Glutamatergic neuron (in vitro differentiated cells): ENCODE results near the gene TUBB2B. TPM values are rescaled to one million over a fixed set of nuclear protein-coding genes. Genes with fewer than 3 reads are reported as not detected.

Experiments used
- DNase-seq: peaks from one replicate; pipeline ENCODE4 v3.0.0; 2022
- H3K27ac Mint-ChIP-seq: one replicate; pipeline ENCODE4 v1.8.0; 2020; ENCODE audit warnings: mild to moderate bottlenecking, mixed read lengths, inconsistent platforms; ENCODE audit not compliant: unreplicated experiment
- H3K27me3 Mint-ChIP-seq: one replicate; pipeline ENCODE4 v1.8.0; 2020; ENCODE audit warnings: mild to moderate bottlenecking, moderate library complexity, mixed read lengths, inconsistent platforms; ENCODE audit not compliant: unreplicated experiment
- H3K36me3 Mint-ChIP-seq: one replicate; pipeline ENCODE4 v1.8.0; 2020; ENCODE audit warnings: mild to moderate bottlenecking, mixed read lengths, inconsistent platforms; ENCODE audit not compliant: unreplicated experiment
- H3K4me1 Mint-ChIP-seq: one replicate; pipeline ENCODE4 v1.8.0; 2020; ENCODE audit warnings: mild to moderate bottlenecking, low read depth, mixed read lengths, inconsistent platforms; ENCODE audit not compliant: unreplicated experiment
- H3K4me3 Mint-ChIP-seq: one replicate; pipeline ENCODE4 v1.8.0; 2020; ENCODE audit warnings: mild to moderate bottlenecking, mixed read lengths, inconsistent platforms; ENCODE audit not compliant: unreplicated experiment
- H3K9me3 Mint-ChIP-seq: one replicate; pipeline ENCODE4 v1.8.0; 2020; ENCODE audit warnings: mild to moderate bottlenecking, moderate library complexity, mixed read lengths, inconsistent platforms; ENCODE audit not compliant: unreplicated experiment
- long read RNA-seq: library from polyadenylated mRNA; unstranded; transcript quantifications from one replicate; pipeline ENCODE4 v2.0.0, GENCODE V29; 2020; ENCODE audit not compliant: unreplicated experiment
- total RNA-seq: library from RNA; stranded (reverse); fragmentation: NEBNext Ultra II Directional; extraction: Animal tissue kit (Norgen Biotek cat#: 25700); gene quantifications from one replicate; pipeline ENCODE4 v1.2.1, GENCODE V29; 2021; ENCODE audit not compliant: unreplicated experiment
- TF ChIP-seq, protein P1 (sequence below): fragments of 200-600 bp; sonication (generic); IDR thresholded peaks from one replicate; pipeline ENCODE4 v1.5.0; 2021; ENCODE audit not compliant: partially characterized antibody, unreplicated experiment

The TUBB2B gene
- total RNA-seq = 1,777 TPM
- long read RNA-seq, transcript TUBB2B-201 (4 exons, 2,020 nt) = major isoform, 3,618 of 3,727 reads
- long read RNA-seq, partial matches to known transcripts = 77 of 3,727 reads
- long read RNA-seq, other reads (novel, unspliced or antisense) = 32 of 3,727 reads

GRCh38 chr6:3227363-3228045, at the start of gene TUBB2B:
Gene TUBB2B (minus strand): TSS chr6:3227653. CDS start chr6:3227543, 110 bp downstream.
- H3K27me3 Mint-ChIP-seq = peaks cover 48% of the 10 kb centered on the region
- peak within 1 kb of the TSS; percentile 100 for H3K27ac Mint-ChIP-seq
- peaks cover 17% of the 10 kb centered on the region for H3K4me1 Mint-ChIP-seq

GRCh38 chr6:3277251-3277650, 49.8 kb upstream of the TUBB2B start:
- DNase-seq = no peak
- Mint-ChIP-seq H3K9me3 (peaks cover 13% of the 10 kb centered on the region), H3K4me1 (peaks cover 15% of the 10 kb centered on the region), H3K27ac (no peak overlapping the region), H3K27me3 (peaks cover 4% of the 10 kb centered on the region), H3K4me3 (no peak overlapping the region), H3K36me3 (no peaks in the 10 kb centered on the region)
- TF ChIP-seq, protein P1, sequence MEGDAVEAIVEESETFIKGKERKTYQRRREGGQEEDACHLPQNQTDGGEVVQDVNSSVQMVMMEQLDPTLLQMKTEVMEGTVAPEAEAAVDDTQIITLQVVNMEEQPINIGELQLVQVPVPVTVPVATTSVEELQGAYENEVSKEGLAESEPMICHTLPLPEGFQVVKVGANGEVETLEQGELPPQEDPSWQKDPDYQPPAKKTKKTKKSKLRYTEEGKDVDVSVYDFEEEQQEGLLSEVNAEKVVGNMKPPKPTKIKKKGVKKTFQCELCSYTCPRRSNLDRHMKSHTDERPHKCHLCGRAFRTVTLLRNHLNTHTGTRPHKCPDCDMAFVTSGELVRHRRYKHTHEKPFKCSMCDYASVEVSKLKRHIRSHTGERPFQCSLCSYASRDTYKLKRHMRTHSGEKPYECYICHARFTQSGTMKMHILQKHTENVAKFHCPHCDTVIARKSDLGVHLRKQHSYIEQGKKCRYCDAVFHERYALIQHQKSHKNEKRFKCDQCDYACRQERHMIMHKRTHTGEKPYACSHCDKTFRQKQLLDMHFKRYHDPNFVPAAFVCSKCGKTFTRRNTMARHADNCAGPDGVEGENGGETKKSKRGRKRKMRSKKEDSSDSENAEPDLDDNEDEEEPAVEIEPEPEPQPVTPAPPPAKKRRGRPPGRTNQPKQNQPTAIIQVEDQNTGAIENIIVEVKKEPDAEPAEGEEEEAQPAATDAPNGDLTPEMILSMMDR = no peak

More at GRCh38 chr6:3227363-3228045, at the start of gene TUBB2B:
- peaks cover 24% of the 10 kb centered on the region for H3K36me3 Mint-ChIP-seq
- H3K4me3 Mint-ChIP-seq = peak within 1 kb of the TSS; percentile 99
- peaks cover 52% of the 10 kb centered on the region for H3K9me3 Mint-ChIP-seq
- TF ChIP-seq, protein P1 = no peak
- DNase-seq = peak; percentile 99

GRCh38 chr6:3276174-3277167, 49.0 kb upstream of the TUBB2B start:
- TF ChIP-seq, protein P1 = no peak
- Mint-ChIP-seq H3K4me3 (no peak overlapping the region), H3K4me1 (peaks cover 7% of the 10 kb centered on the region), H3K9me3 (peaks cover 16% of the 10 kb centered on the region), H3K27ac (no peak overlapping the region), H3K36me3 (no peaks in the 10 kb centered on the region), H3K27me3 (peaks cover 4% of the 10 kb centered on the region)
- no peak for DNase-seq

- peaks cover 8% of the 10 kb centered on the region for H3K36me3 Mint-ChIP-seq
- no peaks in the 10 kb centered on the region for H3K4me1 Mint-ChIP-seq
- peaks cover 3% of the 10 kb centered on the region for H3K27me3 Mint-ChIP-seq
- H3K27ac Mint-ChIP-seq = no peak overlapping the region
- TF ChIP-seq, protein P1 = no peak
- peaks cover 7% of the 10 kb centered on the region for H3K9me3 Mint-ChIP-seq
- H3K4me3 Mint-ChIP-seq = no peak overlapping the region
- DNase-seq = no peak
Measured at GRCh38 chr6:3273707-3274521, 46.5 kb upstream of the TUBB2B start.
